ENCODE measurements around the gene RTKN2.

DNA sequence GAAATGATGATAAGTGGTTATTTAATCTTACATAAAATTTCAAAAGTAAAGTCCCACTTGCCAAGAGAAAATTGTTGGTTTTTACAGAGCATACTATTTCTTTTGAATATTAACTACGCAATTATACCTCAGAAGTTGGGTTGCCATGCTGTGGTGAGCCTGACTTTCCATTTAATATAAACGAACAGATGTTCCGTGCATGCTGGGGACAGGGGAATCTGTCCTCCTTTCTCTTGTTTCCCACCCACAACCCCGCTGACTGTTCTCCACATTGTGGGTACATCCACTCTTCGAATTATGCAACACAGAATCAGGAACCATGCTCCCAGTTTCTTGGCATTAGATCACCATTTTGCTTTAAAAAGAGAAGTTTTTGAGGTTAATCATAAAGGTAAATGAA lies 29.2 kb upstream of the RTKN2 start:
- no peak for TF ChIP-seq EZH2 (optimal IDR thresholded peaks at IDR 0.05; ENCODE audit: low read depth, low read length)
- TF ChIP-seq CTCF (IDR thresholded peaks at IDR 0.05; ENCODE audit: low read length), result no peak
- no peak for TF ChIP-seq EZH2phosphoT487 (IDR thresholded peaks at IDR 0.05; ENCODE audit: low read length)

All from MM.1S (cell line).